PFSK-1 (cell line): ENCODE results near the gene GRID1.

Experiments used
- FOXP2 ChIP-seq: optimal IDR thresholded peaks from 2 replicates; pipeline ENCODE3; 2011; ENCODE audit warnings: borderline replicate concordance, control low read depth, inconsistent platforms; ENCODE audit not compliant: insufficient read depth; ENCODE audit errors: extremely low read length, extremely low read depth
- POLR2AphosphoS5 ChIP-seq: IDR thresholded peaks from 2 replicates; pipeline ENCODE4 v1.6.1; 2012; ENCODE audit warnings: low read depth, mild to moderate bottlenecking, control low read depth, low read length, moderate library complexity
- REST ChIP-seq, 2 experiments: IDR thresholded peaks; 2 replicates each; pipeline versions ENCODE4 v1.6.1 to v1.8.0; 2011 to 2012; ENCODE audit warnings: low read depth in 2 of 2, low read length in 2 of 2, control low read depth in 1 of 2, inconsistent platforms in 1 of 2, mild to moderate bottlenecking in 1 of 2, moderate library complexity in 1 of 2; ENCODE audit not compliant: insufficient read depth in 1 of 2
- SIN3A ChIP-seq: IDR thresholded peaks from 2 replicates; pipeline ENCODE4 v1.6.1; 2012; ENCODE audit warnings: mild to moderate bottlenecking, low read length, moderate library complexity, borderline replicate concordance; ENCODE audit not compliant: insufficient read depth
- TAF1 ChIP-seq: IDR thresholded peaks from 2 replicates; pipeline ENCODE4 v1.6.1; 2012; ENCODE audit warnings: low read length, control low read depth, borderline replicate concordance; ENCODE audit not compliant: insufficient read depth

GRID1 gene

GRCh38 chr10:85921789-85922188, 444.8 kb downstream of the GRID1 start:
- no peak for TF ChIP-seq FOXP2
- no peak for TF ChIP-seq REST (IDR thresholded peaks at IDR 0.05; ENCODE audit: insufficient read depth in 1 of 2, low read depth in 2 of 2, low read length in 2 of 2)
- no peak for TF ChIP-seq POLR2AphosphoS5
- TF ChIP-seq SIN3A = no peak
- TF ChIP-seq TAF1 = no peak

- TF ChIP-seq FOXP2 = no peak
- no peak for TF ChIP-seq SIN3A
- no peak for TF ChIP-seq TAF1
- TF ChIP-seq REST (IDR thresholded peaks at IDR 0.05; ENCODE audit: insufficient read depth in 1 of 2, low read depth in 2 of 2, low read length in 2 of 2) = no peak
- TF ChIP-seq POLR2AphosphoS5 = no peak
These were observed 446.3 kb downstream of the GRID1 start for GRCh38 chr10:85920311-85920710.

- no peak for TF ChIP-seq REST (IDR thresholded peaks at IDR 0.05; ENCODE audit: insufficient read depth in 1 of 2, low read depth in 2 of 2, low read length in 2 of 2)
- TF ChIP-seq POLR2AphosphoS5 = no peak
- no peak for TF ChIP-seq SIN3A
- no peak for TF ChIP-seq TAF1
- TF ChIP-seq FOXP2 = no peak
These were observed 447.0 kb downstream of the GRID1 start for GRCh38 chr10:85919491-85920021.

- no peak for TF ChIP-seq FOXP2
- no peak for TF ChIP-seq TAF1
- TF ChIP-seq SIN3A = no peak
- TF ChIP-seq REST (IDR thresholded peaks at IDR 0.05; ENCODE audit: insufficient read depth in 1 of 2, low read depth in 2 of 2, low read length in 2 of 2) = no peak
- TF ChIP-seq POLR2AphosphoS5 = no peak
These were observed 448.2 kb downstream of the GRID1 start for GRCh38 chr10:85918371-85918770.

GRCh38 chr10:85917601-85918000, 449.0 kb downstream of the GRID1 start:
- no peak for TF ChIP-seq SIN3A
- TF ChIP-seq POLR2AphosphoS5 = no peak
- TF ChIP-seq REST (IDR thresholded peaks at IDR 0.05; ENCODE audit: insufficient read depth in 1 of 2, low read depth in 2 of 2, low read length in 2 of 2) = no peak
- no peak for TF ChIP-seq FOXP2
